Measurements from ENCODE around the gene PRKD3.
A peak's percentile ranks its signal among the peaks of the same experiment; 100 is the strongest.

The PRKD3 gene

DNA sequence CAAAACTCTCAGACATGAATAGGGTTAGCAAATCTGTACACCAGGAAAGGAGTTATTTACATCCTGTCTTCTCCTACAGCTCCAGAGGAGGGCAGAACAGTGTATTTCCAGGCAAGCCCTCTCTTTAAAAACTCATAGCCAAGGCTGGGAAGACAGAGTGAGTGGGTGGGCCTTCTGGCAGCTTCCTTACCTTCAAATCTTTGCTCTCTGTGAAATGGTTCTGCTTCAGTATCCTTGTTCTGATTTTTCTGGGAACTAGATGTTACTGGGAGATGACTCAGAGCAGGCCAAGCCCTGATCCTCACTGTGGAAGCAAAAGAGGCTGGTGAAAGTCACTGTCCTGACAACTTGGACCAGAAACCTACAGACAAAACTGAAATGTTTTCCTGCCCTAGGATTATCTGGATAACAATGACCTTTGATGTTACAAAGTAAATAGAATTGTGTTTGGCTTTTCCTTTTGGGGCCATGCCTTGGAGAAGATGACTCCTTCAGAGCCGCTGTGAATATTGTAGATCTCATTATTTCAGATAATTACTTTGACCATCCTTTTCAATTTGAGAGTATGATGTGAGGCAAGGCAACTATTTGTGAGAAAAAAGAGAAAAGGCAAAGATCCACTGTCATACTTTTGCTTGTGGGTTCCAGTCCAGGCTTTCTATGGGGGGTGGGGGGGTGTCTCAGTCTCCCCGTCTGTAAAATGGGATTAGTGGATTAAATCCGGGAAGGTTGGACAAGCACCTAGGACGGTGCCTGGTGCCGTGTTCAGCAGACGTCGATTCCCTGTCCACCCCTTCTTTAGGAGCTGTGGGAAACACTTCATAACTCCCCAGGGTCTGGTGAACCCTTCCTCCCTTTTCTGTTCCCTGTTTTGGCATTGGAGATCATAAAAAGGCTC, 19.2 kb upstream of the PRKD3 start:
- no peak for DNase-seq (ENCODE audit: low read depth in 2 of 2)

DNA sequence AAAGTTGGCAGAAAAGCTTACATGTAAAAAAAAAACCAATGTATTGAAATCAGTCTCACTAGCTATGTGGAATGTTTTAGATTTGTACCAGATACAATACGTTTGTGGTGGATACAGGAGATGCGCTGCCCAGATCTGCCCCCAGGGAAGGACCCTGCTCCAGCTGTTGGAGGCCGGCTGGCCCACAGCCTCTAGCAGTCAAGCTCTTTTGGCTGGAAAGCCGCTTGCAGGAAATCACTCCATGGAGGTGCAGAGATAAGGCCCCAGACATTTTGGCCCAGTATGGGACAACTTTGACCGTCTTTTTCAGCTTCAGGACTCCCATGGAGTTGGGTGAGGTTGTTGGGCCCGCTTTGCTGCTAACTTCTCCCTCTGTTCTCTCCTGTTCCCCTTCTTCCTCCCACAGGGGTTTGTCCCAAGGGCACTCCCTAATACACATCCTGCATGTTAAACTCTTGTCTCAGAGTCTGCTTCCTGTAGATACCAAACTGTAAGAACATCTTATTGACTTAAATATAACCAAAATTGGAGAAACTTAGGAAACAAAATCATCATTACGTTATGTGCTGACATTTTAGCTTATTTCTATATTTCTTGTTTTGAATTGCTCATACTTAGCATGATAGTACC, 18.1 kb upstream of the PRKD3 start:
- no peak for DNase-seq (ENCODE audit: low read depth in 2 of 2)

DNA sequence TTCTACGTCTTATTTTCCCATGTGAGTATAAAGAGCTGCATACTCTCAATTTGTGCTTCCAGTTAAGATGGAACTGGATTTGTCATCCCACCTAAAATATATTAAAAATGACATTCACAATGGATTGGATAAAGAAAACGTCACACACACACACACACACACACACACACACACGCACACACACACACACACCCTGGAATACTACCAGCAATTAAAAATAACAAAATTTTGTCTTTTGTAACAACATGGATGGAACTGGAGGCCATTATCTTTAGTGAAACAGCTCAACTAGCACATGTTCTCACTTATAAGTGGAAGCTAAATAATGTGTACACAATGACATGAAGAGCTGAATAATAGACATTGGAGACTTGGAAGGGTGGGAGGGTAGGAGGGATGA, 16.0 kb upstream of the PRKD3 start:
- no peak for DNase-seq (ENCODE audit: low read depth in 2 of 2)

DNA sequence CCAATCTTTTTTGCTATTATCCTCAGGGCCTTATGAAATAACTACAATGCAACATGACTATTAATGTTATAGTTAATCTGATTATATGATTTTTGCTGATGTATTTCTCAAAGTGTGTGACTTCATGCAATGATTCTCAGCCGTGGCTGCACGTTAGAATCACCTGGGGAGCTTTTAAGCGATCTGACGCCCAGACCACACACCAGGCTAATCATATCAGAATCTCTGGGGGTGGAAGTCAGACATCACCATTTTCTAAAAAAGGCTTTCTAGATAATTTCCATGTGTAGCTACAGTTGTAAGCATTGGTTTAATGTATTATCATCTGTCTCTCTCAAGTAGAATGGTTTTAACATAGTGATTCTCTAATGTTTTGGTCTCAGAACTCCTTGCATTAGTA, 14.3 kb upstream of the PRKD3 start:
- no peak for DNase-seq (ENCODE audit: low read depth in 2 of 2)

DNA sequence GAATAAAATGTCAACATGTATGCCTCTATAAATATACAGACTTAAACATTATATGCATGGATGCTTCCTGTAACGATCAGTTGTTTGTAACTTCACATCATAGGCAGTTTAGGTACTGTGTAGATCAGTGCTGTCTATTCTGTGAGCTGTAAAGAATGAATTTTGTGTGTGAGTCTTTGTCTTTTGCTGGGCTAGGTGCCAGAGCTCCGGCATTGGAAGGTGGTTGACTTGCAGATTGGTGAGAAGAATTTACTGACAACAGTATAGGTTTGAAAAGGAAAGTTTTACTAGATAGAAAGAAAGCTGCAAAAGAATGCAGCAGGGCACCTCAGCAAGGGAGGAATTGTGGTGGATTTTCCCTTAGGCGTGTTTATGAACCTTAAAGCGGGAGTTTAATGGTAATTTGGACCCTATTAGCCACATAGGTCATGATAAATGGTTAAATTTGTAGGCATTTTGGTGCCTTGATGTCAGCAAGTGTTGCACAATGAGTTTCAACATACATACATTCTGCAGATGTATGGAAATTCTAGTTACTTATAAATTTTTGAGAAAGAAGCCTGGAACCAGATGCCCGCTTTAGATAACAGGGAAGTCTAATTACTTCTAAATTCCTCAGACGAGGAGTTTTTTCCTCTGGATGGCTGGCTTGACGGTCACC, 13.1 kb upstream of the PRKD3 start:
- DNase-seq (ENCODE audit: low read depth in 2 of 2): no peak

DNA sequence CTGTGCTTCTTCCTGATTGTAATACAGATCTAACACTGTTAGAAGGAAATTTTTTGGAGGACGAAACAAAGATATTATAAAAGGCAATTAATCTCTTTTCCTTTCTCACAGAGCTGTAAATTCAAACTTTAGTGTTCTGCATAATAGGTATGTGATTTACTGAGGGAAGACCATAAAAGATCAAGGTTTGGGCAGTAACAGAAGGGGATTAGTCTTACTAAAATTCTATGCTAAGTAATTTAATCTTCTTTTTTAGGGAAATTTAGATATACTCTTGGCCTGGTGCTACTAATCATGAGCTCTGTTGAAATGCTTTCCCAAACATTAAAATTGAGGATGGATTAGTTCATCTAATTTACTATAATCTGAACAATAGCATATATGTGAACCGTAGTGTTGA, 11.0 kb upstream of the PRKD3 start:
- no peak for DNase-seq (ENCODE audit: low read depth in 2 of 2)

DNA sequence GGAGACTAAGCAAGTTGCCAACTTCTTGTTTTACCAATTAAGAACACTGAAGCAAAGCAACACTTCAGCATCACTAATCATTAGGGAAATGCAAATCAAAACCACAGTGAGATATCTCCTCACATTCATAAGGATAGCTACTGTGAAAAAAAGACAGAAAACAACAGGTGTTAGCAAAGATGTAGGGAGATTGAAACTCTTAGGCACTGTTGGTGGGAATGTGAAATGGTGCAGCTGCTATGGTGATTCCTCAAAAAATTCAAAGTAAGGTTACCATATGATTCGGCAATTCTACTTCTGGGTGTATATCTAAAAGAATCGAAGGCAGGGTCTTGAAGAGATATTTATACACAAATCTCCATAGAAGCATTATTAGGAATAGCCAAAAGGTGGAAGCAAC, 8.6 kb upstream of the PRKD3 start:
- no peak for DNase-seq (ENCODE audit: low read depth in 2 of 2)

DNA sequence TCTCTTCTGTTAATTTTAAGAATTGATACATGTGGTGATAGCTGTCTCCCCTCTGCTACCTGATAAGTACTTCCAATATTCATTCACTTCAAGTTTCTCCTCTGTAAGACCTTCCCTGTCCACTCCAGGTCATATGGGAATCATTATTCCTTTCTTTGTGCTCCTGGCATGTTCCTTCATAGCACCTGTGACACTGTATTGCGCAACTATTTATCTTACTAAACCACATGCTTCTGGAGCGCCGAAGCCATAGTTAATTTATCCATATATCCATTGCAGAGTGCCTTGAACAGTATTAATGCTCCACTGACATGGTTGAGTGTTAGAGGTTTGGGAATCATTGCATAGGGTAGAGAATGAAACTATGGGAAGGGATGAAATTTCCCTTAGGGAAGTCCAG, 7.9 kb upstream of the PRKD3 start:
- DNase-seq (ENCODE audit: low read depth in 2 of 2): no peak

DNA sequence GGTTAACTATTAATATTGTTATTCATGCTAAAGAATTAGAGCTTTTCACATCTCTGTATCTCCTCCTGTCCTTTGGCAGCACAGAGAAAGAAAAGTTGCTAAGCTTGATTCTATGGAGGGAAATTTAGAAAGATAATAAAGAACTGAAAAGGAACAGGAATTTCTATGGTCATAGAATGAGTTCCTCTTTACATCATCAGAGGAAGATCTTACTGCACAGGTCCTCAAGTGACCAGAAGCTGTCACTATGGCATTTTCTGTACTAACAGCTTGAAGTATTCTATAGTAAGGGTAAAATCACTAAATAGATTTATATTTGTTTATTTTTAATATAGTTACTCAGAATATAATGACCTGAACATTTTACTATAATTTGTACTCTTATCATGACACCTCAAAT, 6.0 kb upstream of the PRKD3 start:
- DNase-seq (ENCODE audit: low read depth in 2 of 2): no peak

DNA sequence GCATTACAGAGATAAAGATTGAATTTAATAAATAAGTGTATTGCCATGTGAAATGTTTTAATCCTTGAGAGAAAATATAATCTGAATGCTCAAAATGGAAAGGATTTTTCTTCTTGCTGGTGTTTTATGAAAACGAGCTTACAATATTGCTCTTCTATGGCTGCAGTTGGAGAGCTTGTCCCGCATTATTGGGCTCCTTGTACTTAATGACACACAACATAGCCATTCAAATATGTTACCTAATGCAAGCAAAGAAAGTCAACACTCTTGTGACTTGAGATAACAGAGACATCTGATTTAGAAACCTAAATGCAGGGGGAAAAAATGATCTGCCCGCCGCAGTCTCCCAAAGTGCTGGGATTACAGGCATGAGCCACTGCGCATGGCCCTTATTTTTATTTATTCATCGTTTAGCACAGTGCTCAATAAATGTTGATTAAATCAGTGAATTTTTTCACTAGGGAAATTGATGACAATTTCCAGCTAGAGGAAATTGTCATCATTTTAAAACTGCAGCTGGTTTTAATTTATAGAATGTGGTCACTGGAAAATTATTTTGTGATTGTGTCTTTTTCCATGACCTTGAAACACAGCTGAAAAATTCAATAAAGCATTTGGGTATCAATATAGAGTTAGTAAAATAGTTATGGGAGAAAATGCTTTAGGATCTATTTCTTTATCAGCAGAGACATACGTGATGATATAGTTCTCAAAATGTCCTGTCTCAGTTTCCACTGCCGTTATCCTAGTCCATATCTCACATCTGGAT, 2.4 kb upstream of the PRKD3 start:
- no peak for DNase-seq (ENCODE audit: low read depth in 2 of 2)

DNA sequence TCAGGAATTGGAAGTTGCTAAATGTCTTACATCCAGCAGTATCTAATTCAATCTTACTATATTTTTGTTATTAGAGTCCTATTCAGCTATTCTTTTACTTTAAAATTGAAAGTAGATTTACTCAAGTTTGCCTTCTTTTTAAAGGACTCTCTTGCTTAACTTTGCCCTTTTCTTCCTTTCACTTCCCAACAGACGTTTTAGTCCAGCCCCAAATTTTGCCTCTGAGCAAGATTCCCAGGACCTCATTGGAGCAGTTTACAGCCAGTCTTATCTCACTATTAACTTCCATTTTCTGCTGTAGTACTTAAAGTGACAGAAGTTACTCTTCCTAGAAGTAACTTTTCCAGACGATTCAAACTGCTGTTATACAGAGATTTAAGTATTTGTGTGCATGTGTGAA, 1.7 kb upstream of the PRKD3 start:
- DNase-seq (ENCODE audit: low read depth in 2 of 2): no peak

DNA sequence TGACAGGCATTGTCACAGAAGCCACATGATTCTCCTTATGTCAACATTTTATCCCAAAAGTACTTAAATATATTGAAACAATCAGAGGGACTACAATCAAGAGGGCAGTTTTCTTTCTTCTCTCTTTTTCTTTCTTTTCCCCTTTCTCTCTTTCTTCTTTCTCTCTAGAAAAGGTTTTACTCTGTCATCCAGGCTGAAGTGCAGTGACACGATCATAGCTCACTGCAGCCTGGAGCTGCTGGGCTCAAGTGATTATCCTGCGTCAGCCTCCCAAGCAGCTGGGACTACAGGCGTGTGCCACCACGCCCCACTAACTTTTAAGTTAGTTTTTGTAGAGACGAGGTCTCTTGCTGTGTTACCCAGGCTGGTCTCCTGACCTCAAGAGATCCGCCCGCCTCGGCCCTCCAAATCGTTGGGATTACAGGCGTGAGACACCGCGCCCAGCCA, 1.0 kb upstream of the PRKD3 start:
- no peak for DNase-seq (ENCODE audit: low read depth in 2 of 2)

DNA sequence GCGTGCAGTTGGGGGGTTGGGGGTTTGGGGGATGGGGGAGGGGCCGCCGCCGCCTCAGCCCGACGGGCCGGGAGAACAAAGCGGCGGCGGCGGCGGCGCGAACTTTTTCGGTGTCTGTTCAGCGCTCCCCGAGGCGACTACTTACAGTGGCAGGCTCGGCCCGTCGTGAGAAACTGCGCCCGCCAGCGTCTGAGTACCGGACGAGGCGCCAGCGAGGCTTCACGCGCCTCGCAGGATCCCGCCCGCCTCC, 172 bp downstream of the PRKD3 start:
- DNase-seq (ENCODE audit: low read depth in 2 of 2): no peak

DNA sequence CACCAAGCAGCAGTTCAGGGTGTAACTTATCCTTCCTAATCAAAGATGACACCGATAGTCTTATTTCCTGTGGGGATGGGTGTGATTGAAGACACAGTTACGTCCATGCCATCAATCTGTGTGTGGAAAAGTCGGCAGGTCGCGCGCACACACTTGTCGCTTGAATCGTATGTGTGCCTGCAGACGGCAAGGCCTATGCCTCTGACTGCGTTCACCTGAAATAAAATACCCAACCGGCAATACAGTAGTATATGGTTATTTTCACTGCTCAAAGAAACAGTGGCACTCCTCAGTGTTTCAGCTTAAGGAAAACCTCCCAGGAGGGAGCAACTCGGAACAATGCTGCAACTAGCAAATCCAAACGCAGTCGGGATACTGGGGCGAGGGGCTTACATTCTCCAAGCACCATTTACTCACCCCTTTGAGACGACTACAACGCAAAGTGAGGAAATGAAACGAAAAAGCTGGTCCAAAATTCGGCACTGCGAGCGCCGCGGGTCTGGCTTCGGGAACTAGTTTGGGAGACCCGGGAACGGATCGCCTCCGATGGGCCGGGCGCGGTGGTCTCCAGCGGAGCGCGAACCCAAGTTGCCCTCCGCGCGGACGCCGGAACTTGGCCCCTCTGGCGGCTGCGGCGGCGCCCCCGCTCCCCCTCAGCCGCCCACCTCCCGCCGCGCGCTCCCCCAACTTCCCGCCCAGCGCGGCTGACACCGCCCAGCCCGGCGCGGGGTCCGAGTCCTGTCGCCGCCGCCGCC, 675 bp downstream of the PRKD3 start:
- peak in 1 of 2 donors; percentile 36 for DNase-seq (ENCODE audit: low read depth in 2 of 2)

DNA sequence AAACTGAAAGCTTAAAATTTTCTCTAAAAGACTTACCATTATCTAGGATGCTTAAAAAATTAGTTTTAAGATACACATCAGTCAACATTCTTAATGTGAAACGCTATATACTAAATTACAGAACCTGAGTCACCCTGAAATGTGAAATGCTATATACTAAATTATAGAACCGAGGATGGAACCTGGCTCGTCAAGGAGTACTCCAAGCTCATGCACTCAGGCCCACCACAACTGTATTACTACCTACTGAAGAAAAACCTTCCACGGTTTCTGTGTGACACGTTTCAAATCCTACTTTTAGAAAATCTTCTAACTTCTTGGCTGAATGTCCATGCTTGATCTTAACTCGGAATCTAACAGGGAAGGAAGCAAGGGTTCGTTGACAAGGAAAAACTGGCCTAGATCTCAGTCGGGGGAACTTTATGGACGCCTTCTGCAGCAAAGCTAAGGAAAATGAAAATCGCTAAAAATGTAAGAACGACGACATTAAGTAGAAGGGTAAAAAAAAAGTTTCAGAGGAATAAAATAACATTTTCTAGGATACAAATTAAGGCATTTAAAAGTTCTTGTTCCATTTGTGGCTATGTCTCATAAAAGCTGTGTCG, 1.4 kb downstream of the PRKD3 start:
- DNase-seq (ENCODE audit: low read depth in 2 of 2): no peak

DNA sequence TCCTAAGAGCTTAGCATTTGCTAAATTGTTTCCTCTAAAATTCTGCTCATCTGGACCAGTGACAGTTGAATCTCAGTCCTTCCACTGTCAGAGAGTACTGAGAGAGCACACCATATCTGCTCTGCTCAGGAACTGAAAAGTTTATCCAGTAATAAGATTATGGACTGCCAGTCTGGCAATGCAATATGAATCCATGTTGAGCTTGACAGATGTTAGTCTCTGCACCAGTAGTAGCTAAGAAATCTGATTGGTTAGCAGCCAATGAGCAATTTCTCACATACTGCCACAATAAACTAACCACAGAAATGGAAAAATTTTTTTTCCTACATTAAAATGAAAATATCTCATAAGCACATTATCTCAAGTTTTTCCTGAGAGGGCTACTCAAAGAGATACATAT, 2.3 kb downstream of the PRKD3 start:
- no peak for DNase-seq (ENCODE audit: low read depth in 2 of 2)

DNA sequence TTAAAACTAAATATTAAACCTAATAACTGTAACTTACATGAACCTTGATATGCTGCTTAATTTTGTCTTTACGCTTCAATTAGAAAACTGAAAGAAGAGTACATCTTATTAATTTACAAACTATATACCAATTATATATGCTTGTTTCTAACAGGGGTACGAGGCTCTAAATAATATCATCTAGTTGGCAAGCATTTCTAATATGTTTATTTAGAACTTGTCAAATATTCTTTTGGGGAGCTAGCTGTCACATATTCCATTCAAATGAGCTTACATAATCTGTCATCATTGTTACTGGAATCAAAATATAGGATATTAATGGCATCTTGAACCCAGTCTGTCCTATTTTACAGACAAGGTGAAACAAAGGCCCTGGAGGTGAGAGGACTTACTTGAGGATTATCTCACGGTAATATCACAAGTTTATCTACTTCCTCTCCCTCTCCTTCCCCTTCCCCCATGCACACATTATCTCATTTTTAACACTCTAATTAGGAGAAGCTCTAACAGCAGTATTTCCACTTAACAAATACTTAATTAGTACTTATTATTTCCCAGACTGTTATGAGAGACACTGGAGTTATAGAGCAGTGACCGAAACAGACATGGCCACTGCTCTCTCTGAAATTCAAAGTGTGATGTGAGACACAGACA, 3.5 kb downstream of the PRKD3 start:
- no peak for DNase-seq (ENCODE audit: low read depth in 2 of 2)

DNA sequence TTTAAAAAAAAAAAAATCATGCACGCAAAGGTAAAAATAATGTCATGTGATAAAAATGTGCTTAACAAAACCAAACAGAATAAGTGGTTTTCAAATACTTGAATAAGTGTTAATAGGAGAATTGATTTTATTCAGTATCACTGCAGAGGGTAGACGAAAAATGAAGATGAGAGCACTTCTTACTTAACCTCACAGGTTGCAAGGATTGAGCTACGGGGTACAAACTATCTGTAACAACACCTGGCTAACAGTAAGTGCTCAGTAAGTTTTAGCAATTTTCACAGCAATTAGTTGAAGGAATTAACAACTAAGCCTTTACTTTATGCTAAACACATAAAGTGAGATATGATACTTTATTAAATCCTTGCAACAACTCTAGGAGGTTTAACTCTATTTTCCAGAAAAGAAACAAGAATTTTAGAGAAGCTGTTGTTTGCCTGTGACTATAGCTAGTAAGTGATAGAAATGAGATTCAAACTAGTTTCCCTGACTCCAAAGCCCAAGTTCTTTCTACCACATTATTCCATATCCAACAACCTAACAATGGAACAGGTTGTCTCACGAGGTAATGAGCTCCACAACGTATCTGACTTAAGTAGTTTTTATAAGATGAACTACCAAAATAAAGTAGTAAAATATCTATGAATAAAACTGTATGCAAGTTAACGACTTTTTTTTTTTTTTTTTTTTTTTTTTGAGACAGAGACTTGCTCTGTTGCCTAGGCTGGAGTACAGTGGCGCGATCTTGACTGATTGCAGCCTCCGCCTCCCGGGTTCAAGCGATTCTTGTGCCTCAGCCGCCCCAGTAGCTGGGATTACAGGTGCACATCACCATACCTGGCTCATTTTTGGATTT, 4.7 kb downstream of the PRKD3 start:
- DNase-seq (ENCODE audit: low read depth in 2 of 2): no peak

DNA sequence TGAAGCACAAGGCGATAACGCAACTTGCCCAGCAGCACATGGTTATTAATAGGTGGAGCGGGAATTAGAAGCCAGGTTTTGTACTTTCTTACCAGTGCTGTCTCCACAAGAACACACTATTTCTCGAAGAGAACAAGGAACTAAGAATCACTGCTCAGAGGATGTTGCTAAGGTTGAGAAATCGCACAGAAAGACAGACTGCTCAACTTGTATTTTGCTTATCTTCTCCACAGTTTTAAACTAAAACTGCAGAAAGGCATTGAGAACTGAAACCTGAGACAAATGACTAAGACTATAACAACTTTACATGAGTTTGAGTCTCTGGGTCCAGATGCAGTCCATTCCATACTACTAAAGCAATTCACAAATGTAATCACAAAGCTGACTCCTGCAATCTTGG, 6.2 kb downstream of the PRKD3 start:
- DNase-seq (ENCODE audit: low read depth in 2 of 2): no peak

DNA sequence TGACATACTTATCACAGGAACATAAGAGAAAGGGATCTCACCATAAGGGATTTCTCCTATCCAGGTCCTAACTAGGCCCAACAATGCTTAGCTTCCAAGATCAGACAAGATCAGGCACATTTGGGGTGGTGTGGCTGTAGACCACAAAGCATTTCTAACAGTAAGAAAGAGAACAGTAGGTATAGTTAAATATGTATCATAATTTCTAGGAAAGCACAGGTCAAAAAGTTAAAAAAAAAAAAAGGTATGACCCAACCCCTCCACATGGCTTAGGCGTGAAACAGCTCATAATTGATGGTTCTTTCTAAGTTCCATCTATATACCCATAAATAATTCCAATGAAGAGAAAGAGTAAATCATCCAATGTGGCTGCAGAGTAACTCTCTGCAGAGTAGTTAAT, 6.9 kb downstream of the PRKD3 start:
- no peak for DNase-seq (ENCODE audit: low read depth in 2 of 2)
